Spleen (tissue), 7 donors: Measurements from ENCODE around the gene ELN.

Experiments used
- CTCF ChIP-seq, 11 experiments: fragments of 200-600 bp in 7 of 11; fragments of 450-650 bp in 4 of 11; sonication (generic) in 4 of 11; IDR thresholded peaks in 8 of 11; conservative IDR thresholded peaks in 3 of 11; 1 replicate in 7 of 11; 2 replicates in 4 of 11; pipeline versions ENCODE4 v1.4.0 to v1.8.0; 2016 to 2021; ENCODE audit warnings: antibody characterized with exemption in 11 of 11, inconsistent platforms in 4 of 11, mild to moderate bottlenecking in 1 of 11
- POLR2A ChIP-seq, 3 donors: fragments of 450-650 bp; IDR thresholded peaks; one replicate each; pipeline ENCODE4 v1.5.1; 2017; ENCODE audit warnings: antibody characterized with exemption in 3 of 3, mild to moderate bottlenecking in 1 of 3
- POLR2AphosphoS5 ChIP-seq, 3 donors: sonication (generic); formaldehyde crosslinking; IDR thresholded peaks; one replicate each; pipeline ENCODE4 v1.5.1; 2017; ENCODE audit warnings: antibody characterized with exemption in 3 of 3
- donor health status: DM: no; HTN: no; CAD: no; lungs with moderate emphysema.
- donor health status: DM: no; HTN: no; CAD: no.
- donor health status: DM: no; HTN: no; CAD: no.

- TF ChIP-seq CTCF (IDR thresholded peaks at IDR 0.05 in 8 of 11, conservative IDR thresholded peaks at IDR 0.05 in 3 of 11) = no peak
- no peak for TF ChIP-seq POLR2A (IDR thresholded peaks at IDR 0.05)
- TF ChIP-seq POLR2AphosphoS5 (IDR thresholded peaks at IDR 0.05) = no peak
These were observed 12.3 kb upstream of the ELN start for GRCh38 chr7:74015670-74016069.
